HCT116 (cell line): ENCODE measurements around the gene POLD2. TPM values are rescaled to one million over a fixed set of nuclear protein-coding genes. Genes with fewer than 3 reads are reported as not detected.

Experiments
- ATAC-seq: fragments of 200-7000 bp; cut with Tn5 transposase; 2 replicates; pipeline ENCODE4 v1.9.1; 2020; ENCODE audit warnings: mild to moderate bottlenecking, moderate library complexity
- BruUV-seq: library from RNA; stranded (reverse); fragments of 400-500 nt; replicated peaks from 2 replicates; lab custom pipeline; 2021; lab: Mats Ljungman, UMichigan
- CTCF ChIA-PET: fragments of 300-600 bp; sonication (Branson Sonifier 250); formaldehyde crosslinking; loops from one replicate; lab custom pipeline; 2021; ENCODE audit warnings: antibody characterized with exemption; lab: Charles Lee
- POLR2A ChIA-PET: fragments of 300-600, 350-600 bp; sonication (Branson Sonifier 250); formaldehyde crosslinking; loops from one replicate; lab custom pipeline; 2021; ENCODE audit warnings: antibody characterized with exemption; lab: Charles Lee
- RAD21 ChIA-PET, 2 experiments: fragments of 300-600 bp; sonication (Branson Sonifier 250); formaldehyde crosslinking; loops; one replicate each; lab custom pipeline; 2023; ENCODE audit warnings: low total read pairs in 2 of 2; ENCODE audit not compliant: uncharacterized antibody in 2 of 2, unreplicated experiment in 2 of 2, low non-redundant PET in 1 of 2; lab: Charles Lee
- DNase-seq: peaks from one replicate; pipeline ENCODE4 v3.0.0-alpha.2; 2010; ENCODE audit warnings: low read depth, low spot score
- H2AFZ ChIP-seq: fragments of 200-600 bp; shearing (Covaris generic), sonication (generic); 2 replicates; pipeline ENCODE4 v1.6.1; 2017; ENCODE audit warnings: low read depth, mixed run types, mixed read lengths, antibody characterized with exemption, low read length; ENCODE audit not compliant: poor library complexity, severe bottlenecking
- H3K27ac ChIP-seq: 2 replicates; pipeline ENCODE4 v1.5.1; 2012; ENCODE audit warnings: low read depth, low read length
- H3K27me3 ChIP-seq: fragments of 200-600 bp; sonication (generic); 2 replicates; pipeline ENCODE4 v1.6.1; 2016; ENCODE audit warnings: mixed run types, low read length, mixed read lengths; ENCODE audit not compliant: insufficient read depth
- H3K36me3 ChIP-seq, 2 experiments: fragments of 200-500 bp in 1 of 2; fragments of 200-600 bp in 1 of 2; sonication (Bioruptor generic) in 1 of 2; sonication (generic) in 1 of 2; 2 replicates each; pipeline versions ENCODE4 v1.5.1 to v1.6.1; 2014 to 2016; ENCODE audit warnings: low read length in 2 of 2, inconsistent platforms in 1 of 2, mixed read lengths in 1 of 2, mixed run types in 1 of 2; ENCODE audit not compliant: insufficient read depth in 2 of 2, control insufficient read depth in 1 of 2
- H3K4me1 ChIP-seq, 2 experiments: fragments of 200-600 bp in 1 of 2; sonication (generic) in 1 of 2; 2 replicates each; pipeline versions ENCODE4 v1.5.1 to v1.6.1; 2012 to 2017; ENCODE audit warnings: low read length in 2 of 2, inconsistent platforms in 1 of 2, mild to moderate bottlenecking in 1 of 2, mixed read lengths in 1 of 2, mixed run types in 1 of 2, moderate library complexity in 1 of 2; ENCODE audit not compliant: insufficient read depth in 2 of 2, control insufficient read depth in 1 of 2
- H3K4me2 ChIP-seq: fragments of 200-600 bp; sonication (generic); 2 replicates; pipeline ENCODE4 v1.6.1; 2017; ENCODE audit warnings: mixed run types, low read length, mixed read lengths
- H3K4me3 ChIP-seq, 2 experiments: fragments of 200-600 bp in 1 of 2; sonication (generic) in 1 of 2; replicated peaks in 1 of 2; 2 replicates each; pipeline ENCODE4 v1.5.1; 2011 to 2016; ENCODE audit warnings: low read length in 2 of 2, control low read depth in 1 of 2, low read depth in 1 of 2, mild to moderate bottlenecking in 1 of 2, mixed read lengths in 1 of 2, mixed run types in 1 of 2
- H3K79me2 ChIP-seq: fragments of 200-600 bp; sonication (generic); 2 replicates; pipeline ENCODE4 v1.6.1; 2017; ENCODE audit warnings: mild to moderate bottlenecking, mixed run types, low read length, moderate library complexity, mixed read lengths; ENCODE audit not compliant: insufficient read depth
- H3K9ac ChIP-seq: fragments of 200-600 bp; sonication (generic); 2 replicates; pipeline ENCODE4 v1.6.1; 2016; ENCODE audit warnings: low read length, mixed read lengths
- H3K9me2 ChIP-seq: fragments of 200-600 bp; sonication (generic), shearing (Covaris generic); 2 replicates; pipeline ENCODE4 v1.6.1; 2017; ENCODE audit warnings: mixed run types, mild to moderate bottlenecking, moderate library complexity; ENCODE audit not compliant: insufficient read depth
- H3K9me3 ChIP-seq, 2 experiments: fragments of 200-500 bp in 1 of 2; fragments of 200-600 bp in 1 of 2; sonication (Bioruptor generic) in 1 of 2; sonication (generic) in 1 of 2; 2 replicates each; pipeline ENCODE4 v1.6.1; 2014 to 2017; ENCODE audit warnings: low read length in 2 of 2, mixed read lengths in 2 of 2, inconsistent platforms in 1 of 2, low read depth in 1 of 2, mild to moderate bottlenecking in 1 of 2, mixed run types in 1 of 2, moderate library complexity in 1 of 2; ENCODE audit not compliant: control insufficient read depth in 1 of 2, insufficient read depth in 1 of 2
- H4K20me1 ChIP-seq: fragments of 200-600 bp; sonication (generic), shearing (Covaris generic); 2 replicates; pipeline ENCODE4 v1.6.1; 2017; ENCODE audit warnings: mixed run types, mild to moderate bottlenecking, moderate library complexity; ENCODE audit not compliant: insufficient read depth
- CEBPB ChIP-seq: IDR thresholded peaks from 2 replicates; pipeline ENCODE4 v1.6.1; 2012; ENCODE audit warnings: low read depth
- ELF1 ChIP-seq: IDR thresholded peaks from 2 replicates; pipeline ENCODE4 v1.6.1; 2012; ENCODE audit warnings: low read depth, borderline replicate concordance
- EZH2 ChIP-seq: fragments of 200-600 bp; sonication (generic); IDR thresholded peaks from 2 replicates; pipeline ENCODE4 v1.6.1; 2017; ENCODE audit warnings: antibody characterized with exemption, mixed run types
- FOSL1 ChIP-seq: IDR thresholded peaks from 2 replicates; pipeline ENCODE4 v1.6.1; 2012; ENCODE audit warnings: low read depth
- MAX ChIP-seq: IDR thresholded peaks from 2 replicates; pipeline ENCODE4 v1.6.1; 2012
- RAD21 ChIP-seq: IDR thresholded peaks from 2 replicates; pipeline ENCODE4 v1.6.1; 2012; ENCODE audit warnings: low read depth, mild to moderate bottlenecking
- REST ChIP-seq: IDR thresholded peaks from 2 replicates; pipeline ENCODE4 v1.6.1; 2012; ENCODE audit warnings: low read depth
- SP1 ChIP-seq: IDR thresholded peaks from 2 replicates; pipeline ENCODE4 v1.6.1; 2012; ENCODE audit warnings: low read depth
- SRF ChIP-seq: IDR thresholded peaks from 2 replicates; pipeline ENCODE4 v1.6.1; 2012; ENCODE audit warnings: low read depth
- ZBTB33 ChIP-seq: IDR thresholded peaks from 2 replicates; pipeline ENCODE4 v1.6.1; 2011; ENCODE audit warnings: mild to moderate bottlenecking, low read length, moderate library complexity; ENCODE audit not compliant: insufficient replicate concordance; ENCODE audit errors: extremely low read depth
- ZFX ChIP-seq: fragments of 450-650 bp; IDR thresholded peaks from 2 replicates; pipeline ENCODE4 v1.6.1; 2017
- ZNF274 ChIP-seq: fragments of 200-500 bp; sonication (Bioruptor generic); IDR thresholded peaks from 2 replicates; pipeline ENCODE4 v1.6.1; 2014; ENCODE audit warnings: mild to moderate bottlenecking, low read depth, low read length, inconsistent platforms
- intact Hi-C: fragments of 100-400 bp; cut with micrococcal nuclease; formaldehyde crosslinking; loops from 2 replicates; pipeline ENCODE4 v1.10.0; 2022
- total RNA-seq: library from RNA; stranded (reverse); gene quantifications from one replicate; pipeline ENCODE4 v1.2.1, GENCODE V29; 2021; ENCODE audit not compliant: unreplicated experiment

The POLD2 gene
- total RNA-seq, 1 experiment from 2014 or later, result 237 TPM

DNA sequence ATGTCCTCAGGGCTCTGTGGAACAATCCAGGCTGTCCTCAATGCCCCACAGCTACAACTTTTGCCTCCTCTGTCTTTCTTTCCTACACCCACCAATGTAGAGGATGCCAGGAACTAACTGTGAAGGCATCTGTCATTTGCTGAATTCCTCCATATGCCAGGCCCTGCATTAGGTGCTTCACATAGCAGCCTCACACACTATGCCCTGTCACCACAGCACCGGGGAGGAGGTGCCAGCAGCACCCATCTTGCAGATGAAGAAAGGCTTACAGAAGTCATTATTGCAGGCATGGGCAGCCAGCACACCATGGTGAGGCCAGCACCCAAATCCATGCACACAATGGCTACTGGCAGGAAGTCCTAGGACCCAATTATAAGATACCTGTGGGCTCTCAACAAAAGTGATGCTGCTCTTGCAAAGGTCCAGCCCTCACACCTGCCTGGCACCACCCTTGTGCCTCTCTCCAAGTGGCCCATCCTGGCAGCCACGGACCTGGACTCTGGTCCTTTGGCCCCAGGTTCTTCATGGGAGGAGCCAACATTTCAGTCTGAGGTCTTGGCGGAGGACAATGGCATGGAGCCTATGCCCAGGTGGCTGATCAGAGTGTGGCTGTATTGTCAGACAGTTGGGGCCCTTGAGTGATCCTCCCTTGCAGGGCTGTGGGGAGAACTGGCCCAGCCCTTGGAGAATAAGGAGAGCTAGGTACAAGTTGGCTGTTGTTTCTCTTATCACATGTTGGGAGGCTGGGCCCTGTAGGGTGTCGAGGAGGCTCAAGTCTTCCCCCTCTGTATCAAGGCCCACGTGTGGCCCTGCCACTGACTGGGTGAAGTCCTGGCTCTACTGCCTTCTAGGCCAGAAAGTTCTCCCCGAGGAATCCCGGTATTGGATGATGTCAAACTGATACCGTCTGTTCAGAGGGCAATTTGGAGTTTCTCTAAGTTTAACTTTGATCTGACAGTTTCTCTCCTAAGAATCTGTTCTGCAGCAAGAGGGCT is 32.1 kb upstream of the POLD2 start:
- DNase-seq, result no peak
- H3K4me2 ChIP-seq, result no peak overlapping the region
- no peaks in the 10 kb centered on the region for H3K9me2 ChIP-seq
- H3K4me3 ChIP-seq, result no peak overlapping the region
- H2AFZ ChIP-seq, result no peak overlapping the region
- no TSS peak for BruUV-seq
- H3K27me3 ChIP-seq, result no peaks in the 10 kb centered on the region
- RAD21 ChIA-PET, result no interaction called here
- ATAC-seq, result no peak
- POLR2A ChIA-PET, result no interaction called here
- H3K4me1 ChIP-seq, result peaks cover 0 to 4% of the 10 kb centered on the region in 2 experiments; a peak in 2 of 4 replicates
- CTCF ChIA-PET, result no interaction called here
- no peaks in the 10 kb centered on the region for H3K79me2 ChIP-seq
- intact Hi-C loops, result no loop called here
- no peak overlapping the region for H3K9ac ChIP-seq
- no peak overlapping the region for H3K27ac ChIP-seq
- H4K20me1 ChIP-seq, result no peaks in the 10 kb centered on the region
- no peak for TF ChIP-seq SRF
- TF ChIP-seq RAD21, result no peak
- TF ChIP-seq, all 23 proteins: peak for 0
- Histone ChIP-seq H3K36me3 (no peaks in the 10 kb centered on the region), H3K9me3 (no peaks in the 10 kb centered on the region)

- POLR2A ChIA-PET, result no interaction called here
These were observed 31.4 kb upstream of the POLD2 start for GRCh38 chr7:44154703-44155102.

More at GRCh38 chr7:44154703-44155102, 31.4 kb upstream of the POLD2 start:
- H3K79me2 ChIP-seq, result no peaks in the 10 kb centered on the region
- H3K4me2 ChIP-seq, result no peak overlapping the region
- H3K9me3 ChIP-seq, result no peaks in the 10 kb centered on the region
- no peak overlapping the region for H2AFZ ChIP-seq
- H3K27me3 ChIP-seq, result no peaks in the 10 kb centered on the region
- no peaks in the 10 kb centered on the region for H4K20me1 ChIP-seq
- ChIA-PET RAD21 (no interaction called here), CTCF (no interaction called here)
- H3K9me2 ChIP-seq, result no peaks in the 10 kb centered on the region
- no peaks in the 10 kb centered on the region for H3K36me3 ChIP-seq
- BruUV-seq, result no TSS peak
- peaks cover 0 to 9% of the 10 kb centered on the region in 2 experiments; a peak in 2 of 4 replicates for H3K4me1 ChIP-seq
- H3K9ac ChIP-seq, result no peak overlapping the region
- no peak for ATAC-seq
- H3K4me3 ChIP-seq, result no peak overlapping the region
- H3K27ac ChIP-seq, result no peak overlapping the region
- no peak for TF ChIP-seq EZH2
- TF ChIP-seq ZBTB33, result no peak
- TF ChIP-seq CEBPB, result no peak
- no peak for TF ChIP-seq FOSL1
- TF ChIP-seq ELF1, result no peak
- no peak for TF ChIP-seq ZNF274
- TF ChIP-seq REST, result no peak
- TF ChIP-seq SP1, result no peak
- TF ChIP-seq MAX, result no peak
- TF ChIP-seq ZFX, result no peak
- DNase-seq, result no peak
- intact Hi-C loops, result no loop called here
